NCI-H2029 treated with DMSO at 0.1 percent for 48 hours (cell line): ENCODE results near the gene TBX5.
"Not testable (repeated sequence)": the region's sequence is repeated elsewhere in the genome, so short reads cannot be mapped to it uniquely, and the experiment has no call there.

Experiments
- DNase-seq: peaks from one replicate; lab custom pipeline; 2025; lab: John Stamatoyannopoulos, UW

The TBX5 gene

GRCh38 chr12:114381177-114381576 is 24.8 kb downstream of the TBX5 start:
- DNase-seq = no peak

- no peak for DNase-seq
Observed at GRCh38 chr12:114371733-114372132, 34.2 kb downstream of the TBX5 start.

GRCh38 chr12:114371250-114371649 is 34.7 kb downstream of the TBX5 start:
- no peak for DNase-seq

- no peak for DNase-seq
Observed at GRCh38 chr12:114368685-114369452, 37.1 kb downstream of the TBX5 start.

GRCh38 chr12:114361992-114362391 is 44.0 kb downstream of the TBX5 start:
- DNase-seq = no peak

GRCh38 chr12:114361545-114361944 is 44.4 kb downstream of the TBX5 start:
- DNase-seq = no peak

- DNase-seq = no peak
Observed at GRCh38 chr12:114360485-114360884, 45.5 kb downstream of the TBX5 start.

GRCh38 chr12:114355389-114356088 is 50.4 kb downstream of the TBX5 start:
- DNase-seq = no peak

- DNase-seq = not testable (repeated sequence)
Observed at GRCh38 chr12:114349239-114349638, 56.7 kb downstream of the TBX5 start.

- DNase-seq = no peak
Observed at GRCh38 chr12:114347861-114348260, 58.1 kb downstream of the TBX5 start.

- DNase-seq = no peak
Observed at GRCh38 chr12:114344831-114345230, 61.1 kb downstream of the TBX5 start.

- no peak for DNase-seq
Observed at GRCh38 chr12:114344303-114344663, 61.7 kb downstream of the TBX5 start.

- DNase-seq = no peak
Observed at GRCh38 chr12:114343585-114344302, 62.2 kb downstream of the TBX5 start.

- DNase-seq = no peak
Observed at GRCh38 chr12:114342656-114343055, 63.3 kb downstream of the TBX5 start.

- DNase-seq = no peak
Observed at GRCh38 chr12:114341635-114342034, 64.3 kb downstream of the TBX5 start.

- DNase-seq = no peak
Observed at GRCh38 chr12:114340231-114340630, 65.7 kb downstream of the TBX5 start.

- no peak for DNase-seq
Observed at GRCh38 chr12:114339626-114340025, 66.3 kb downstream of the TBX5 start.

GRCh38 chr12:114335607-114336006 is 70.3 kb downstream of the TBX5 start:
- DNase-seq = no peak

GRCh38 chr12:114334395-114334794 is 71.5 kb downstream of the TBX5 start:
- no peak for DNase-seq

GRCh38 chr12:114328292-114328691 is 77.7 kb downstream of the TBX5 start:
- no peak for DNase-seq

GRCh38 chr12:114327765-114328164 is 78.2 kb downstream of the TBX5 start:
- no peak for DNase-seq

GRCh38 chr12:114321524-114321923 is 84.4 kb downstream of the TBX5 start:
- DNase-seq = no peak

- DNase-seq = no peak
Observed at GRCh38 chr12:114320968-114321367, 85.0 kb downstream of the TBX5 start.
